Activated CD4-positive, CD25-positive, alpha-beta regulatory T cell (primary cell): ENCODE data around the gene KIT.
"Not testable (repeated sequence)": the region's sequence is repeated elsewhere in the genome, so short reads cannot be mapped to it uniquely, and the experiment has no call there.

Experiments used
- DNase-seq, 4 experiments: peaks; one replicate each; lab custom pipeline; 2025; lab: John Stamatoyannopoulos, UW

Gene KIT

DNA sequence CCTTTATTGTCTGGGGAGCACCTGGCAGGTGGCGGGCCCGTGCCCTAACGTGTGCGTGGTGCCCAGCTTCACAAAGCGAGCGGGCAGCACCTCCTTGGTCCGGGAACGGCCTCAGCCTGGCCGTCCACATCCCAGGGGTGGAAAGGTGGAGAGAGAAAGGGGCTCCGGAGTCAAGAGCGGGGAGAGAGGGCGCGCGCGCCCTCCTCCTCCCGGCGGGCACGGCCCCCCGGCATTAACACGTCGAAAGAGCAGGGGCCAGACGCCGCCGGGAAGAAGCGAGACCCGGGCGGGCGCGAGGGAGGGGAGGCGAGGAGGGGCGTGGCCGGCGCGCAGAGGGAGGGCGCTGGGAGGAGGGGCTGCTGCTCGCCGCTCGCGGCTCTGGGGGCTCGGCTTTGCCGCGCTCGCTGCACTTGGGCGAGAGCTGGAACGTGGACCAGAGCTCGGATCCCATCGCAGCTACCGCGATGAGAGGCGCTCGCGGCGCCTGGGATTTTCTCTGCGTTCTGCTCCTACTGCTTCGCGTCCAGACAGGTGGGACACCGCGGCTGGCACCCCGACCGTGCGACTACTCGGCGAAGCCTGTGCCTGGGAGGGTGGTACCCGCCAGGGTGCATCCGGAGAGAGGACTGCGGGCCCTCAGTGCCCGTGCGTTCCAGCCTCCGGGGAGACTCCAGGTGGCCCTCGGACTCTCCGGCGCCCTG is at the start of gene KIT:
TSS of gene KIT (plus strand) at position 407 of the 701 bp plus-strand sequence. CDS start at position 465, 58 bp downstream.
- DNase-seq: no peak

DNA sequence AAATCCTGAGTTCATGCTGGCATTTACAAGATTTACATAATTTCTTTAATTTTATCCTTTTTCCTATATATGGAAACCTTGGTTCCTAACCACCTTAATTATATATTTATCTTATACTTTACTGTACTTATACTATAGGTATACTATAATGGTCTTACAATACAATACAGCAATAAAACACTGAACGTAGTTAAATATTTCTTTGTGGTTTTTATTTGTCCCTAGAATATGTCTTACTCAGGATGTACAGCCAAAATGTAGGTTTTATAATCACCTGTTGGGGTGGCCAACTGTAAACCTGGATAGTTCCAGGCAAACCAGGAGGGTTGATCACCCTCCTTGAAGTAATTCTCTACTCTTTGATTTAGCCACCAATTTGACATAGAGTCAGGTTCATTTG is 48.4 kb upstream of the KIT start:
- DNase-seq: no peak

DNA sequence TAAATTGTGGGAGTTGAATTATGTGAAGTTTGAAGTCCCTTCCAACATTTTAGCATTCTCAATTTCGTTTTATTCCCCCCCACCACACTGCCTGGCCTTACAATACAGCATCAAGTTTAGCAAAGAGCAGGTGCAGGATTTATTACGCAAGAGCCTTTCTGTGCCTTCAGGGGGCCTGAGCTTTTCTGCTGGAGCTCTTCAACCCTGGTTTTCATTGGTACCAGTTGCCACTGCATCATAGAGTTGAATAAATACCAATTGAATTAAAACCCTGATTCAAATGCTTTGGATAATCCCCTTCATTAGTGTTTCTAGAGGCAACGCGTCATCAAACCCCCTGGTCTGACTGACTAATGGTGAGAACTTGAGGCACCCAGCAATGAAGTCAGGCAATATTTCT is 43.6 kb upstream of the KIT start:
- DNase-seq: no peak

DNA sequence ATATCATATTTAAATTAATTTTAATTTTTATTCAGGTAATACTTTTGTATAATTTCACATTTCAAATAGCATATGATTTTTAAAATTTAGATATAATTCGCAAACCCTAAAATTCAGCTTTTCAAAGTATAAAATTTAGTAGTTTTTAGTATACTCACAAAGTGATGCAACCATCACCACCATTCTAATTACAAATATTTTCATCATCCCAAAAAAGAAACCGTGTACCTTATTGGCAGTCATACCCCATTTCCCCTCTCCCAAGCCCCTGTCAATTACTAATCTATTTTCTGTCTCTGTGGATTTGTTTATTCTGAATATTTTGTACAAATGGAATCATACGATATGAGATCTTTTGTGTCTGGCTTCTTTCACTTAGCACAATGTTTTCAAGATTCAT is 37.0 kb upstream of the KIT start:
- no peak for DNase-seq

DNA sequence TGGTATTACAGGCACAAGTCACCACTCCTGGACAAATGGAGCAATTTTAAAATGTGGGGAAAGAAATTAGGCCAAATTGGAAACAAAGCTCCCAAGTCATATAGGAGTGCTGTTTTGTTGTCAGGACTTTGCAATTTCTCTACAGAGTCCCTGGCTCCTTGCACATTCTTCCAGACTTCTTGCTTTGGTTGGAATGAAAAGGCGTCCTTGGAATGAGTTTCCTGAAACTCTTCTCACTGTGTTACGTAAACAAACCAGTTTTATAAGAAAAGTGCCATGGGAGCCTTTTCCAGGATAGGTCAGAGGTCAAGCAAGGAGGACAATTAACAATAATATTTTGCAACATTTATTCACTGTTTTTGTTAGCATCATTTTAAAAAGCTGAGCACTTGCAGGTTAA is 32.4 kb upstream of the KIT start:
- no peak for DNase-seq

DNA sequence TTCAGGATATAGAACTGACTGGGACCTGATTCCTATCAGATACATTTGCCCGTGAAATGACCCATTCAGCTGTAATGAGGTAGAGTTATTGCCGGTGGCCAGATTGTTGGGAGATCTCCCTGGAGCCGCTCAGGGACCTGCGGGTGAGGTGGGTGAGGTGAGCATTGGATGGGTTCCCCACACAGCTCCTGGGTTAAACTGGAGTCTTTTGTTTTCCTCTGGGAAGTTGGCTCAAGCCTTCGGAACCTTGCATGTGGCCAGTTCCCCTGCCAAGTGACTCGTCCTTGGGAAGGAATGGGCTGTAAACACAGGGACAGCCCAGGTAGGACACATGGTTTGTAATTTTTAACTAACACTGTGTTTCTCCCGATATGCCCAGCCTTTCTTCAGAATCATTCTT is 31.6 kb upstream of the KIT start:
- no peak for DNase-seq

DNA sequence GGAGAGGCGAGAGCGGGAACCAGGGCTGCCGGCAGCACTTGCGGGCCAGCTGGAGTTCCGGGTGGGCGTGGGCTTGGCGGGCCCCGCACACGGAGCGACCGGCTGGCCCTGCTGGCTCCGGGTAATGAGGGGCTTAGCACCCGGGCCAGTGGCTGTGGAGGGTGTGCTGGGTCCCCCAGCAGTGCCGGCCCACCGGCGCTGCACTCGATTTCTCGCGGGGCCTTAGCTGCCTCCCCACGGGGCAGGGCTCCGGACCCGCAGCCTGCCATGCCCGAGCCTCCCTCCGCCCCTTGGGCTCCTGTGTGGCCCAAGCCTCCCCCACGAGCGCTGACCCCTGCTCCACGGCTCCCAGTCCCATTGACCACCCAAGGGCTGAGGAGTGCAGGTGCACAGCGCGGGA is 25.2 kb upstream of the KIT start:
- DNase-seq: no peak

DNA sequence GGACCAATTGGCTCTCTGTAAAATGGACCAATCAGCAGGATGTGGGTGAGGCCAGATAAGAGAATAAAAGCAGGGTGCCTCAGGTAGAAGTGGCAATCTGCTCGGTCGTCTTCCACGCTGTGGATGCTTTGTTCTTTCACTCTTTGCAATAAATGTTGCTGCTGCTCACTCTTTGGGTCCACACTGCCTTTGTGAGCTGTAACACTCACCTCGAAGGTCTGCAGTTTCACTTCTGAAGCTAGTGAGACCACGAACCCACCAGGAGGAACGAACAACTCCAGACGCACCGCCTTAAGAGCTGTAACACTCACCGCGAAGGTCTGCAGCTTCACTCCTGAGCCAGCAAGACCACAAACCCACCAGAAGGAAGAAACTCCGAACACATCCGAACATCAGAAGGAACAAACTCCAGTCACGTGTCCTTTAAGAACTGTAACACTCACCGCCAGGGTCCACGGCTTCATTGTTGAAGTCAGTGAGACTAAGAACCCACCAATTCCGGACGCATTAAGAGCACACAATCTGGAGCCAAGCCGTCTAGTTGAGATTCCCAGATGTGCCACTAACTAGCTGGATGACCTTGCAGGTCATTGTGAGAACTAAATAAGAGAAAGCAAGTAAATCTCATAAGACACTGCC is 24.5 kb upstream of the KIT start:
- DNase-seq: not testable (repeated sequence)

DNA sequence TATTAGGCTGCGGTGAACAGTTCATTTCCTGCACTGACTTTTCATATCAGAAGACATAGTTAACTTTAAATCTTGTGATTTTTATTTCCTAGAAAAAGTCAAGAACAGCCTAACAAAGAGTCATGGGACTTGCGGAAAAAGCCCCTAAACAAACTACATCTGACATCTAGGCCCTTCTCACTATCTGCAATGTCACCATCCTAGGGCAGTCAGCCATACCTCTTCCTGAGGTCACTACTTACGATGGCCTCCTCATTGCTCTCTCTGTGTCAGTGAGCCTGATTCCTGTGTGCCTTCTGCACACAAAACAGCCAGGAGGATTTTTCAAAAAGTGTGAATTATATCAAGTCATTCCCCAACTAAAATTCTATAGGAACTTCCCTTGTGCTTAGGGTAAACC is 22.4 kb upstream of the KIT start:
- DNase-seq: no peak

DNA sequence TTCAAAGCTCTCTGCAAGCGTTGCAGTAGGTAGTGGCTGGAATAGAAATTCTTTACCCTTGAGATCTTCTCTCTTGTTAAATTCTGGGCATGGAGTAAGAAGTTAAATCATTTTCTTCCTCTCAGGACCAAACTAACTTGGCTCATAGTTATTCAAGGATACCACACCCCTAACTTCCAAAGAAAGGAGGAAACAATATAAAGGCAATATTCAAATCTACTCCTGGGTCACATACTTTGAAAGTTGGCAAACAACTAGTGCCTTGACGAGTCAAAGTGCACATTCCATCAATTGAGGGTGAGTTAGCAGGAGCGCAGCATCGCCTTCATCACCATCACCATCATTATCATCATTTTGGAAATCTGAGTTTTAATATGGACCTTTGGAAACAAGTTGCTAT is 20.4 kb upstream of the KIT start:
- DNase-seq: no peak

DNA sequence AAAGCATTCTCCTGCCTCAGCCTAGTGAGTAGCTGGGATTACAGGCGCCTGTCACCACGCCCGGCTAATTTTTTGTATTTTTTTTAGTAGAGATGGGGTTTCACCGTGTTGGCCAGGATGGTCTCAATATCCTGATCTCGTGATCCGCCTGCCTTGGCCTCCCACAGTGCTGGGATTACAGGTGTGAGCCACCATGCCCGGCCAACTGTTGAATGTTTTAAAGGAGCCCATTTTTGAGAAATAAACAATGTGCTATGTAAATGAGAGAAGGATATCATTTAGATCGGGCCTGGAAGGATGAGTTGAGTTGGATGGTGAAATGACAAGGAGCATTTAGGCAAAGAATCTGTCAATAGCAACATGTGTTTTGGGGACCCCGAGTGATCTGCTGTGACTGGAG is 16.7 kb upstream of the KIT start:
- not testable (repeated sequence) for DNase-seq

DNA sequence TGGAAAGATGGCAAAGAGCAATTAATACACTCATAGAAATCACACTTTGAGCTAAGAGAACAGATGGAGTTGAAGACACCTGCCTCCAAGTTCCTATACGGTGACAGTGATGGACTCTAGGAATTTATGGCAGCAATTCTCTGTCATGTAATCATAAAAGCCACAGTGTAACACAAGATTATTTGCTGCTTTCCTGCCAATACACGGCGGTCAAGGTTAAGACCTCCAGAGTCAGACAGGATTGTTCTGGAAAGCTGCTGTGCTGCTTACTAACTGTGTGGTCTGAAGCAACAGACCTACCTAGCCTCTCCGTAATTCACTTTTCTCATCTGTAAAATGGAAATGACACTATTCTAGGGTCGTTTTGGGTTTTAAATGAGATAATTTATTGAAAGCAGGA is 14.6 kb upstream of the KIT start:
- no peak for DNase-seq

DNA sequence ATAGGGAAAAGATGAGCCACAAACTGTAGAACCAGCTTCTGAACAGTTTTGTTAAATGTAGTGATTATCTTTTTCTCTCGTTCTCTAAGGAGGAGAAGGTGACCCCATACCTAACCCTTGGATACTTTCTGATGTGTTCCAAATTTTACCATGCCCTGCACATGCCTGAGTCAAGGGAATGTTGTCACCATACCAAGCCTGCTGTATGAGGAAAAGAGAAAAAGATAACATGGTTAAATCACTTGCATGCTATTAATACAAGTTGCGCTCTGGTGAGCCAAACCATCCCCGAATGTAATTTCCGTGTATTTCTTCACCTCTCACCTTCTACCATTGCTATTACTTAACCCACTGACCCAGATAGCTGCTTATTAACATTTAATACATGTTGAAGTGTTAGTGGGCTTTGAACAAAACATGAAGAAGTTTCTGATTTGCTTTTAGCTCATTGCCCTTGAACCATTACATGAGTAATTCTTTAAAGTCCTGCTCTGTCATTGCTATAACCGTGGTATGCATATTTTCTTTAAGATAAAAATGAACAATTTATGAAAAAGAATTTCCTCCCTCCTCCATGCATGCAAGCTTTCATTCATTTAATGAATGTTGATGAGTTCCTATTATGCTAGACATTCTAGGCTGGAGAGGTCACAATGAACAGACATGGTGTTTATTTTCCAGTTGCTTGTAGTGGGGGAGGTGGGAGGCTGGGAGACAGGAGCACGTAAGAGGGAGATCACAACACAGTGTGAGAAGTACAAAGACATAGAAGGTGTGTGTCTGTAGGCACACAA is 13.6 kb upstream of the KIT start:
- DNase-seq: no peak

DNA sequence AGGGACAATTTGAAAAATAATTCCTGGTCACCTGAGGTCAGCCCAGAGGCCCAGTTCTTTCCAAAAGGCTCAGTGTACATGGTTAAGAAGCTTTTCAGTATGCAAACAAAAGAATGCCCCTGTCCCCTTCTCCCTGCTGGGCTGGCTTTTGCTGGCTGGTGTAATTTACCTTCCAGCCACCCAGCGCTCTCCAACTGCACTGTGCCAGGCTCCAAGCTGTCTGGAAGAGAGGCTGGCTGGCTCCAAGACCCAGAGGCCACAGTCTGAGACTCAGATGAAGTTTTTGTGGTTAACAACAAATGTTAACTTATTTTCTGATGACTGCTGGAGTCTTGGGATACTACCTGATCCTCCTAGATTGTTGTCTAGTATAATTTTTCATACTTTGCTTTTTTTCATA is 11.9 kb upstream of the KIT start:
- no peak for DNase-seq

DNA sequence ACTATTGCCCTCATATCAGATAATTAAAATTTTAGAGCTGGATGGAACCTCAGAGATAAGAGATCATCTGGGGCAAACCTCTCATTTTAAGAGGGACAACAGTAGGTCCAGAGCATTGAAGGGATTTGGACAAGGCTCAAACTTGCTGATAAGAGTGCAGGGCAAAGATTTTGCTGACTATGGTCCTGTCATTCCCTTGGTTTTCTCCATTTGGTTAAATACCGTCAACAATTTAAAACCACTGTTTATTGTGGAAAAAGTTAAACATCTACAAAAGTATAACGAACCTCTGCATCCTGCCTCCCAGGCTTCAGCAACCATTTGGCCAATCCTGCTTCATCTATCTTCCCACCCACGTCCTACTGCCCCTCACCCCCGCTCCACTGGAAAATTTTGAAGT is 10.7 kb upstream of the KIT start:
- no peak for DNase-seq

DNA sequence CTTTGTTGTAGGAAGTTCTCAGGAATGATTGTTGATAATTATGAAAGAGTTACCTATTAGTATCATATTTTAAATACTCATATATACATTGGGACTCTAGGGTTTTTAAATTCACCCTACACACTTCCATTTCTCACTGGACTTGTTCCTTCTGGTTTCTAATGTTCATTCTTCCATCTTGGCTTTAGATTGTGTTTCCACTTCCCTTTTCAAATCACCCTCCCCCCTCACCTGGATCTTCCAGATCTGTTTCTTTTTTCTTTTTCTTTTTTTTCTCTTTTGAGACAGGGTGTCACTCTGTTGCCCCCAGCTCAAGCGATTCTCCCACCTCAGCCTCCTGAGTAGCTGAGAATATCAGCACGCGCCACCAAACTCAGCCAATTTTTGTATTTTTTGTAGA is 6.7 kb upstream of the KIT start:
- no peak for DNase-seq

DNA sequence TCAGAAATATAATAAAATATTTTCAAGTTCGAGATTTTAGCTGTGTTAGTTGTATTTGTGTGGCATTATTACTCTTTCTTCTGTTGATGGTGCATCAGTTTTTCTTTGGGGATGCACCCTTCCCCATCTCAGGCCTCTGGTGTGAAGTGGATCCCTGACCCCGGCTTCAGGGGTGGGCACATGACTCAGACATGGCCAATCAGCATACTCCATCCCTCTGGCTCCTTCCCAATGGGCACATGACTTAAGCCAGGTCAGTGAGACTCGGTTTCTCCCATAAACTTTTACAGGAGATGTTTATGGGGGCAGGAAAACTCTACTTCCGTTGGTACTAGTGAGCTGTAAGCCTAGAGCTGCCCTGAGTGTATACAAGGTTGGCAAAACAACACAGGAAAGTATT is 3.0 kb upstream of the KIT start:
- no peak for DNase-seq

DNA sequence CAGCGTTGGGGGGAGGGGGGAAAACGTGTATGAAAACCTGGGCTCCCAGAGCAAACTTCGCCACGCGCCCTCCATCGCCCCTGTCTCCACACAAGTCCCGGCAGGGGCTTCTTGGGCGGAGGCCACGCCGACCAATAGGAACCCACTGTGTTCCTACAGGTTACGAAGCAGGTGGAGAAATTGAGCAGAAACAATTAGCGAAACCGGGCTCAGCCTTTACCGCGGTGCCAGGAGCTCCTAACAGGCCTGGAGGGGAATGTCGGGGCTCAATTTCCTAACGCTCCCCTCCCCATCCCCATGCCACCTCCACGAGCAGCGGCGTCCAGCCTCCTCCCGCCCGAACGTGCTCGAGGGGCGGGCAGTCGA is 589 bp upstream of the KIT start:
- DNase-seq: no peak

DNA sequence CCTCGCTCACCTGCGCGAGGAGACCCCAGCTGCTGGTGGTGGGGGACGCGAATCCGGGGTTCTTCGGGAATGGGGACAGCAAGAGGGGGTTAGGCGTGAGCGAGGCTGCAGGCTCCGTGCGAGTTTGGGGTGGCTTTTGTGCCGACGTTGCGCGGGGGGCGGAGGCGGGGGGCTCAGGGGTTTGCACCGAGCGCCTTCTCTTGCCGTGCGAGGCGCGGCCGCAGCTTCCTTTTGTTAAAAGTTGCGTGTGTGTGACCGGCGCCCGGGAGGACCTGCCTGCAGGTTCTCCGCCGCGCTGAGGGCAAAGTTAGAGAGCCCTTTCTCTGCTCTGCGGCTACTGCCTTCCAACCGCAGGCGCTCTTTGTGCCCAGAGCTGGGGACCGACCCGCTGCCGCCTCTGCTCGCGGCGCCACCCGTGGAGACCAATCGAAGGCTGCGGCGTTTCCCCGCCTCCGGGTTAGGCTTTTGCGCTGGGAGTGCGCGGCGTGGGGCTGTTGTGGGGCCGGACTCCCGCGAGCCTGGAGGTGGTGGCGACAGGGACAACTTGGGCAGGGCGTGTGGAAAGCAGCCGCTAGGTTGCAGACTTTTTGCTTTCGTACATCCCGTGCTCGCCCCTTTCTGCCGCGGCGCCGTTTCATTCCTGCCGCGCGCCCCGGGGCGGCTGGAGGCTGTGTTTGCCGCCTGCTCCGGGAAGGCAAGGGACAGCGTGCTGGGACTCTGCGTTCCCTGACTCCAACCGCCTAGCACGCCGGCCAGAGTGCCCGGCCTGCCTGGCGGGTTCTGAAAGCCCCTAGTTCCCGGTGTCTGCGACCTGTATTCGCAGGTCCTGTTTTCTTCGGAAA is 716 bp downstream of the KIT start:
- DNase-seq: no peak

DNA sequence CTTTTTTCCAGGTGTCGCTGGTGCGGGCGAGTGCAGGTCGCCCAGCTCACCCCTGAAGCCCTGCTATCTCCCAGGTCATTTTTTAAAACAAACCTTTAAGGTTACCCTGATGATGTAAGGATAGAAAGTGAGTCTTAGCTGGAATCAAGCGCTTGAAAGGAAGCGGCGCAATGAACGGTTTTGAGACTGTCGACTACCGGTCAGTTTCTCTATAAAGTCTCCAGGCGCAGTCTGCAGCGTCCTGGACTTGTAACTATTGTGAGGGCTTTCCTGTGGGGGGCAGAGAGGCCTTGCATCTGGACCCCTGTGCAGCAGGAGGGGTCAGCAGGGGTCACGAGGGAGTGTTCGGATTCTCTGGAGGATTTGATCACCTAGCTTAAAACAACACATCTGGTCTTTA is 1.6 kb downstream of the KIT start:
- no peak for DNase-seq

DNA sequence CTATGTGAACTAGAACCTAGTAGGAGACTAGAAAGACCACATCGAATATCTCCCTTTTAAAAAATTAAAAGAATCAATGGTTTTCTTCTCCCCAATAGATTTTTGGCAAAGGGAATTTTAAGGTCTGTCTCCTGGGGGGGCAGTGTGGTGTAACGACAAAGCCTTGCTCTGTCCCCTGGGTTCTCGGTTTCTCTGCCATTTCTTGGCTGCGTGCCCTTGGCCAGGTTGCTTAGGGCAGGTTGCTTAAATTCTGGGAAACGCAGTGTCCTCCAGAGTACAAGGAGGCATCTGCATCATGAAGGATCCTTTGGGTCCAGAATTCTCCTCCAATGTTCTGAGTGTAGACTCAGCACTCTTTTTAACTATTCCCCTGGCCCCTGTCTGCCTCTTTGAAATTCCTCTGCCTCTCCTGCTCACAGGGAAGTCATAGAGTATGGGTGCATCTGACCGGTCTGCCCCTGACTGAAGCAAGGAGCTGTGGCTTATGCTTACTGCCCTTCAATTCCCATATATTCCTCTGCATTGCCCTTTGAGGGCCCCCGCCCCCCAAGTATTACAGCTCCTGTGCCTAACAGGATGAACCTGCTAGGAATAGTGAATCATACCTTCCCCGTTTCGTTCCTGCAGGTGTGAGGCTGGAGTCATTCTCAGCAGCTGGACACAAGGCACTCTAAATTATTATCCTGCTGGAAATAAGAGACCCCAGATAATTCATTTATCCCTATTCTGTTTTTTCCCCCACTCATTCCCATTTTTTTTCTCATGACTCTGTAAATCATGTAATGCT is 2.2 kb downstream of the KIT start:
- no peak for DNase-seq

DNA sequence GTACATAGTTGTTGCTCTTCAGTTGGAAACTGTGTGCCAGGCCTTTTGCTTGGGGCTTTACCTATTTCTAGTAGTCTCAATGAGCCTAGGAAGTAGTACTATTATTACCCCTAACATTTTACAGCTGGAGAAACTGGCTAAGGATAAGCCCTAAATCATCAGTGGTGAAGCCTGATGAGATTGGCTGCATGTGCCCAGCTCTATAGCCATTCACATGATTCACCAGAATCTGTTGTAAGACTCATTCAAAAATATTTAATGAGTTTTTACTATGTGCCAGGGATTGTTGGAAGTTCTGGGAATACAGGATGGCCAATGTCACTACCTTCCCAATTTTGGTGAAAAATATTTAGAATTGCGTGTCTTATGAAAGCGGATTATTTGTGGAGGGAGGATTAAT is 2.8 kb downstream of the KIT start:
- DNase-seq: no peak
